Measurements from ENCODE around the gene ZBTB37.

GRCh38 chr1:173868266-173869020 is at the start of gene ZBTB37:
- peak; percentile 30; the same call in 1 of the 2 replicates for TF ChIP-seq CTCF (IDR thresholded peaks at IDR 0.05; ENCODE audit: low read depth, low read length)
- no peak for TF ChIP-seq EZH2phosphoT487 (IDR thresholded peaks at IDR 0.05; ENCODE audit: low read depth)
